SJSA1 (cell line): ENCODE measurements around the gene SLC49A3. TPM values are rescaled to one million over a fixed set of nuclear protein-coding genes. Genes with fewer than 3 reads are reported as not detected.

Source experiments
- DNase-seq, 2 experiments: peaks; one replicate each; pipeline ENCODE4 v3.0.0-alpha.2; 2015 to 2020; ENCODE audit warnings: low spot score in 2 of 2, low read depth in 1 of 2
- H3K27ac ChIP-seq: fragments of 250-450 bp; sonication (Bioruptor Pico); 2 replicates; pipeline ENCODE4 v1.5.1; 2020; ENCODE audit warnings: mild to moderate bottlenecking, moderate library complexity
- H3K27me3 ChIP-seq: fragments of 250-450 bp; sonication (Bioruptor Pico); replicated peaks from 2 replicates; pipeline ENCODE4 v1.5.1; 2020; ENCODE audit warnings: mild to moderate bottlenecking, moderate library complexity
- H3K36me3 ChIP-seq: fragments of 250-450 bp; sonication (Bioruptor Pico); 2 replicates; pipeline ENCODE4 v1.5.1; 2020; ENCODE audit warnings: mild to moderate bottlenecking
- H3K4me1 ChIP-seq: fragments of 250-450 bp; sonication (Bioruptor Pico); replicated peaks from 2 replicates; pipeline ENCODE4 v1.6.1; 2021; ENCODE audit warnings: mild to moderate bottlenecking
- H3K4me3 ChIP-seq: fragments of 250-450 bp; sonication (Bioruptor Pico); 2 replicates; pipeline ENCODE4 v1.5.1; 2020; ENCODE audit warnings: mild to moderate bottlenecking
- H3K9me3 ChIP-seq: fragments of 250-450 bp; sonication (Bioruptor Pico); replicated peaks from 2 replicates; pipeline ENCODE4 v1.5.1; 2020; ENCODE audit warnings: mild to moderate bottlenecking
- total RNA-seq: library from RNA; depleted of rRNA; stranded (reverse); fragments of >200 nt; shearing (Covaris generic); gene quantifications from 2 replicates; pipeline ENCODE4 v1.2.3, GENCODE V29; 2014

The SLC49A3 gene
- total RNA-seq, 1 experiment from 2014 or later, result not detected

DNA sequence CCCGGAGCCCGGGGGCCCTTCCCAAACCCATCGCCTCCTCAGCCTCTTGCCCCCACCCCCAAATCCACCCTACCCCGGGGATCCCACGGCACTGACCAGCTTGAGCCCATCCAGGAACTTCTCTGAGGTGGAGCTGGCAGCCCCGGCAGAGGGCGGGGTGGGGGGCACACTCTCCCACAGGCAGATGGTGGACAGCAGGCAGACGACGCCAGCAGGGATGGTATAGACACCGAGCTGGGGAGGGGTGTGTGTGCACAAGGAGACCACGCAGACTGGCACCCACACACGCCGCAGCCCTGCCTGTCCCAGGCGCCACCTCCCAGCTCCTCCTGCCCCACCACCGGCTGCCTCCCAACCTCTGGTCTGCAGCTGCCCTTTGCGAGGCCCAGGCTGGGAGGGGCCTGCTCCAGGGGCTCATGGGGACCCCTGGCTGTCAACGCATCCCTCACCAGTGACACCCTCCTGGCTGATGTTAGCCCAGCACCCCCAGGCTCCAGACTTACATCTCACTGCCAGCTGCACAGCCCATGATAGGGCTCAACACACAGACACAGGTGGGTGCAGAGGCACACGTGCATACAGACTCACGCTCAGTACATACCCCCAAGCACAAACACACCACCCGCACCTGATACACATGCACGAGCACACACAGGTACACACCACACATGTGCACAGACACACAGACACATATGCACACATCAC, 4.2 kb downstream of the SLC49A3 start:
- peaks cover 12% of the 10 kb centered on the region for H3K4me1 ChIP-seq
- no peaks in the 10 kb centered on the region for H3K9me3 ChIP-seq
- no peaks in the 10 kb centered on the region for H3K36me3 ChIP-seq
- H3K27ac ChIP-seq, result no peak overlapping the region
- H3K4me3 ChIP-seq, result no peak overlapping the region
- H3K27me3 ChIP-seq, result no peaks in the 10 kb centered on the region
- no peak for DNase-seq

GRCh38 chr4:683982-684622, 4.8 kb downstream of the SLC49A3 start:
- peaks cover 12% of the 10 kb centered on the region for H3K4me1 ChIP-seq
- DNase-seq, result no peak
- no peaks in the 10 kb centered on the region for H3K9me3 ChIP-seq
- no peak overlapping the region for H3K27ac ChIP-seq
- H3K36me3 ChIP-seq, result no peaks in the 10 kb centered on the region
- H3K4me3 ChIP-seq, result no peak overlapping the region
- no peaks in the 10 kb centered on the region for H3K27me3 ChIP-seq

DNA sequence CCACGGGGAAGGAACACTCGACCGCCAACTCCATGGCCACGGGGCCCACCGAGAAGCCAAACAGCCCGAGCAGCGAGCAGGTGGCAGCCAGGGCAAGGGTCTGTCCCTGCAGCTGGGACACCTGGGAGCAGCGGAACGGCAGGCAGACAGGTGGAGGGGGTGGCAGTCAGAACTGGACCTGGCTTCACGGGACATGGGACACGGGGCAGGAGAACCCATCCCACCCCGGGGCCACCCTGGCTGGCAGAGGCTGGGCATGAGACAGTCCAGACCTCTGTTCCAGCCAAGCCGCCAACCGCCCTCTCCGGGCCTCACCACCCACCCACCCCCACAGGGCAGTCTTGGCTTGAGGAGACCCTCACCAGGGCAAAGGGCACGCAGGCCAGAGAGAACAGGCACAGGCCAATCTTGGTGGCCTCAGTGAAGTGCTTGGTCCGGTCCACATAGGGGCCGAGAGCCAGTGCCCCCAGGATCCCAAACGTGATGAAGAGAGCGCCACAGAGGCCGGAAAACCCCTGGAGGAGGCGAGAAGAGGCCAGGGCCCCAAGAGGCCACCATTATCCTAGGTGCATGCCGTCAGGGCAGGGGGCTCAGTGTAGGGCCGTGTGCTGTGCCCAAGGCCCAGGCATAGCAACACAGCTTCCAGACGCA, 5.6 kb downstream of the SLC49A3 start:
- no peak overlapping the region for H3K4me3 ChIP-seq
- peaks cover 12% of the 10 kb centered on the region for H3K4me1 ChIP-seq
- no peak overlapping the region for H3K27ac ChIP-seq
- no peaks in the 10 kb centered on the region for H3K27me3 ChIP-seq
- H3K36me3 ChIP-seq, result no peaks in the 10 kb centered on the region
- DNase-seq, result no peak
- no peaks in the 10 kb centered on the region for H3K9me3 ChIP-seq

- DNase-seq, result no peak
- Histone ChIP-seq H3K4me3 (no peak overlapping the region), H3K27me3 (no peaks in the 10 kb centered on the region), H3K4me1 (peaks cover 12% of the 10 kb centered on the region), H3K27ac (no peak overlapping the region), H3K36me3 (no peaks in the 10 kb centered on the region), H3K9me3 (no peaks in the 10 kb centered on the region)
These were observed 6.3 kb downstream of the SLC49A3 start for GRCh38 chr4:682490-683172.

DNA sequence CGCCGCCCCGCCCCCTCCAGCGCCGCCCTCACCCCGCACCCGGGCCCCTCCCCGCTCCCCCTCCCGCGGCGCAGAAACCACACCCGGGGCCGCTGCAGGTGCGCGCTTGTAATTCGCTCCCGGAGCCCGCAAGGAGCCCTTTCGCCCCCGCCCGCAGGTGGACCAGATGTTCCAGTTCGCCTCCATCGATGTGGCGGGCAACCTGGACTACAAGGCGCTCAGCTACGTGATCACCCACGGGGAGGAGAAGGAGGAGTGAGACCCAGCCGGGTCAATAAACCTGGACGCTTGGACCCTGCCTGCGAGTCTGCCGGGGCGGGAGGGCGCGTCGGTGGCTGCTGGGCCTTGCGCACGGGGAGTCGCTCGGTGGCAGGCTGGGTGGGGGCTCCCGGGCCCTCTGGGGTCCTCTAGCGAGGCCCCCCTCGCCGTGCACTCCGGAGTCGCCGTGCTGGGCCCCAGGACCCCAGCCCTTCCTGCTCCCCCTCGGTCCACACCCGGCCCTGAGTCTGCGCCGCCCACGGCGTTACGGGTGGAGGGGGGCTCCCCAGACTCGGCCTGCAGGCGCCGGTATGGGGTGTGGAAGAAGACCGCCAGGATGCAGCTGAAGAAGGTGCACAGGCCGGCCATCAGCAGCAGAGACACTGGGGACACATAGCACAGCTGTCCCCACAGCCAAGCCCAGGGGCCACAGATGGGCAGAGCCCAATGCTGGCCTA, 7.1 kb downstream of the SLC49A3 start:
- Histone ChIP-seq H3K27me3 (no peaks in the 10 kb centered on the region), H3K27ac (no peak overlapping the region), H3K9me3 (no peaks in the 10 kb centered on the region), H3K4me1 (peaks cover 5% of the 10 kb centered on the region), H3K4me3 (no peak overlapping the region), H3K36me3 (no peaks in the 10 kb centered on the region)
- DNase-seq, result no peak

- no peaks in the 10 kb centered on the region for H3K27me3 ChIP-seq
- DNase-seq, result no peak
- H3K9me3 ChIP-seq, result no peaks in the 10 kb centered on the region
- no peak overlapping the region for H3K4me3 ChIP-seq
- no peaks in the 10 kb centered on the region for H3K36me3 ChIP-seq
- H3K4me1 ChIP-seq, result peaks cover 5% of the 10 kb centered on the region
- no peak overlapping the region for H3K27ac ChIP-seq
These were observed 7.9 kb downstream of the SLC49A3 start for GRCh38 chr4:680928-681645.

DNA sequence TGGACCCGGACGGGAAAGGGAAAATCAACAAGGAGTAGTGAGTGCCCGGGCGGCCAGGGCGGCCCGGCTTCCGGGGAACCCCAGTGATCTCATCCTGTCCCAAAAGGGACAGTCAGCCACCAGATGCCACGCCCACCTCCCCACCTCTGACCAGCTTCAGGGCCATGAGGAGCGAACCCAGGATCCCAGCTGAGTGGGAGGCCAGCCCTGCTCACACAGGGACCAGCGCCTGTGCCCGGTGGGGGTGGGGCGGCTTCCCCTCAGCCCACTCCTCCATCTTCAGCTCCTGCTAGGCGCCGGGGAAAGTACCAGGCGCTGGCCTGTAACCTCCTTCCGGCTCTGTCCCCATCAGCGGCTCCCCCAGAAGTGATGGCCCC, 8.4 kb downstream of the SLC49A3 start:
- no peak overlapping the region for H3K27ac ChIP-seq
- no peaks in the 10 kb centered on the region for H3K36me3 ChIP-seq
- DNase-seq, result no peak
- no peak overlapping the region for H3K4me3 ChIP-seq
- H3K27me3 ChIP-seq, result no peaks in the 10 kb centered on the region
- H3K9me3 ChIP-seq, result no peaks in the 10 kb centered on the region
- peaks cover 5% of the 10 kb centered on the region for H3K4me1 ChIP-seq

- DNase-seq, result no peak
- H3K4me1 ChIP-seq, result peaks cover 8% of the 10 kb centered on the region
- no peaks in the 10 kb centered on the region for H3K27me3 ChIP-seq
- no peak overlapping the region for H3K4me3 ChIP-seq
- H3K36me3 ChIP-seq, result no peaks in the 10 kb centered on the region
- no peaks in the 10 kb centered on the region for H3K9me3 ChIP-seq
- H3K27ac ChIP-seq, result no peak overlapping the region
These were observed 8.9 kb downstream of the SLC49A3 start for GRCh38 chr4:680091-680490.

GRCh38 chr4:679629-680028, 9.3 kb downstream of the SLC49A3 start:
- Histone ChIP-seq H3K9me3 (no peaks in the 10 kb centered on the region), H3K27me3 (no peaks in the 10 kb centered on the region)

DNA sequence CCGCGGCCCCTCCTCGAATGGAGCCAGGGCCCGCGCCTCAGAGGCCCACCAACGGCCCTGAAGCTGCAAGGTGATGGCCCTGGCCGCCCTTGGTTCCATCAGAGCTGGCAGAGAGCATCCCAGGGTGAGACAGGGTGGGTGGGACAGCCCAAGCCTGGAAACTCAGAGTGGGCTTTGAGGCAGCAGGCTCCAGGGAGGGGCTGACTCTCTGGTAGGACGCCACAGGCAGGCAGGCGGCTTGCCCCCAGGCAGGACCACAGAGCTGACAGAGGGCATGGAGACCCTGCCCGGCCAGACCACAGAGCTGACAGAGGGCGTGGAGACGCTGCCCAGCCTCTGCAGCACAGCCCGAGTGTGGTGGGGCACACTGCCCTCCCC, 9.9 kb downstream of the SLC49A3 start:
- peaks cover 4% of the 10 kb centered on the region; the same call in 1 of the 2 replicates for H3K36me3 ChIP-seq
- no peaks in the 10 kb centered on the region for H3K27me3 ChIP-seq
- H3K9me3 ChIP-seq, result no peaks in the 10 kb centered on the region
- H3K4me1 ChIP-seq, result peaks cover 14% of the 10 kb centered on the region
- H3K27ac ChIP-seq, result no peak overlapping the region
- H3K4me3 ChIP-seq, result no peak overlapping the region
- DNase-seq, result no peak

More at GRCh38 chr4:679629-680028, 9.3 kb downstream of the SLC49A3 start:
- Histone ChIP-seq H3K4me3 (no peak overlapping the region), H3K36me3 (peaks cover under 1% of the 10 kb centered on the region; the same call in 1 of the 2 replicates), H3K27ac (no peak overlapping the region), H3K4me1 (peaks cover 13% of the 10 kb centered on the region)
- no peak for DNase-seq

GRCh38 chr4:678331-679103, 10.4 kb downstream of the SLC49A3 start:
- Histone ChIP-seq H3K4me3 (no peak overlapping the region), H3K27ac (no peak overlapping the region), H3K36me3 (peaks cover 4% of the 10 kb centered on the region; the same call in 1 of the 2 replicates), H3K4me1 (peaks cover 14% of the 10 kb centered on the region), H3K9me3 (no peaks in the 10 kb centered on the region), H3K27me3 (no peaks in the 10 kb centered on the region)
- DNase-seq, result no peak

DNA sequence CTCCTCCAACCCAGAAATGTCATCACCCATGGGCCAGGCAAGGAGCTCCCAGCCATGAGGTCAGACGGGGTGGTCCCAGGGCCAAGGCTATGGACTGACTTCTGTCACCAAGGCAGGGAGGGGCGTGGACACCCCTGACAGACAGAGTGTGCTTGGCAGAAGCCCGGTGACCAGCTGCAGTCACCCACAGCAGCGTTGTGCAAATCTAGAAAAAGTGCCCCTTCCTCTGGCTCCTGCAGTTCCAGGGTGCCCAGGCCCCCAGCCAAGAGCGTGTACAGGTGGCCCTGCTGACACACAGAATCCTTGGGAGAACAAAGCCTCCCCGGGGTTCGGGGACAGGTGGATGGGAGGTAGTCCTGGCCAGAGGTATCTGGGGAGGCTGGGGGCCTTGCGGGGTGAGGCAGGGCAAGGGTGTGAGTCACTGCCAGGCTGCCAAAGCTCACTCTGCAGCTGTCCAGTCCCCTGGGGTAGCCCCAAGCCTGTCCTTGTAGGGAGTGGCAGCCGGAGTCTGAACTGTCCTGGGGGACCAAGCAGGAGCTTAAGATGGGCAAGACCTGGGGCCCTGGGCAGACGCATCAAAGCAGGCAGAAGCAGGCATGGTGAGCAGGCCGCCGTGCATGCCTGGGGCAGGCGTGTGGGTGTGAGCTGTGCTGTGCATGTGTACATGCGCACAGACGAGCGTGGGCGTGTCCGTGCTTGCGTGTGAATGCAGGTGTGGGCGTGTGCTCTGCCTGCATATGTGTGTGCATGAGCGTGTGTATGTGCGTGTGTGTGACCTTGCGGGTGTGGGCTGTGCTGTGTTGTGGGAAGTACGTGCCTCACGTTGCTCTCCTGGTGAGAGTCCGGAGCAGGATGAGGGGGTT, 11.3 kb downstream of the SLC49A3 start:
- H3K9me3 ChIP-seq, result no peaks in the 10 kb centered on the region
- no peaks in the 10 kb centered on the region for H3K27me3 ChIP-seq
- H3K36me3 ChIP-seq, result peaks cover 4% of the 10 kb centered on the region; the same call in 1 of the 2 replicates
- DNase-seq, result no peak
- peaks cover 18% of the 10 kb centered on the region for H3K4me1 ChIP-seq
- no peak overlapping the region for H3K27ac ChIP-seq
- no peak overlapping the region for H3K4me3 ChIP-seq
